ENCODE results near the gene CFAP74. TPM values are rescaled to one million over a fixed set of nuclear protein-coding genes. Genes with fewer than 3 reads are reported as not detected.

CFAP74 gene
- total RNA-seq, 4 donors from 2014 or later = not detected

DNA sequence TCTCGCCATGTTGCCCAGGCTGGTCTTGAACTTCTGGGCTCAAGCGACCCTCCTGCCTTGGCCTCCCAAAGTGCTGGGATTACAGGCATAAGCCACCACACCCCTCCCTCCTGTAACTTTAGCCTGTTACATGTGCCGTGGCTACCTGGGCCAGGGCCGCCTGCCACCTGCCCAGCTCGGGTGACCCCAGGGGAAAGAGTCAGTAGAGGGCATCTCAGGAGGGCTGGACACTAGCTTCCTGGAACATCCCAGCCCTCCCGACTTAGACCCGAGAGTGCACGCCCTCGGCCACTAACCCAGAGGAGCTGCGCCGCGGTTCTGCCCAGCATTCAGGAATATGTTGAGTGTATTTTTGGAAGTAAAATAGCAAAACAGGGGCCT is 44.1 kb downstream of the CFAP74 start:
- no peak for TF ChIP-seq POLR2AphosphoS5 (IDR thresholded peaks at IDR 0.05)
- TF ChIP-seq, protein P1, sequence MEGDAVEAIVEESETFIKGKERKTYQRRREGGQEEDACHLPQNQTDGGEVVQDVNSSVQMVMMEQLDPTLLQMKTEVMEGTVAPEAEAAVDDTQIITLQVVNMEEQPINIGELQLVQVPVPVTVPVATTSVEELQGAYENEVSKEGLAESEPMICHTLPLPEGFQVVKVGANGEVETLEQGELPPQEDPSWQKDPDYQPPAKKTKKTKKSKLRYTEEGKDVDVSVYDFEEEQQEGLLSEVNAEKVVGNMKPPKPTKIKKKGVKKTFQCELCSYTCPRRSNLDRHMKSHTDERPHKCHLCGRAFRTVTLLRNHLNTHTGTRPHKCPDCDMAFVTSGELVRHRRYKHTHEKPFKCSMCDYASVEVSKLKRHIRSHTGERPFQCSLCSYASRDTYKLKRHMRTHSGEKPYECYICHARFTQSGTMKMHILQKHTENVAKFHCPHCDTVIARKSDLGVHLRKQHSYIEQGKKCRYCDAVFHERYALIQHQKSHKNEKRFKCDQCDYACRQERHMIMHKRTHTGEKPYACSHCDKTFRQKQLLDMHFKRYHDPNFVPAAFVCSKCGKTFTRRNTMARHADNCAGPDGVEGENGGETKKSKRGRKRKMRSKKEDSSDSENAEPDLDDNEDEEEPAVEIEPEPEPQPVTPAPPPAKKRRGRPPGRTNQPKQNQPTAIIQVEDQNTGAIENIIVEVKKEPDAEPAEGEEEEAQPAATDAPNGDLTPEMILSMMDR (IDR thresholded peaks at IDR 0.05) = no peak
- no peak for TF ChIP-seq EP300 (IDR thresholded peaks at IDR 0.05; ENCODE audit: low read depth)
- TF ChIP-seq POLR2A (IDR thresholded peaks at IDR 0.05) = no peak
- in situ Hi-C loops (cut with MboI; ENCODE audit: low pct_ligation_motif_present in 1 of 4, low pct_unique_long_range_greater_than_20kb in 1 of 4, low sequenced_read_pairs in 3 of 4) = loop anchor here in 1 of 4 donors (10.0 kb wide), 1 partner anchor 85 kb away; no protein-coding TSS in a partner anchor
- DNase-seq = no peak
- H3K36me3 ChIP-seq = no peaks in the 10 kb centered on the region
- no peak overlapping the region for H3K4me3 ChIP-seq
- intact Hi-C loops (cut with DNase I; ENCODE audit: low total_unique reads) = loop anchor here (10.0 kb wide), 1 partner anchor 65 kb away; no protein-coding TSS in a partner anchor
- no peaks in the 10 kb centered on the region for H3K9me3 ChIP-seq
- H3K27ac ChIP-seq = no peak overlapping the region
- peaks cover 0 to 6% (median 5%) of the 10 kb centered on the region in 4 donors for H3K4me1 ChIP-seq
- H3K27me3 ChIP-seq = peaks cover 50% of the 10 kb centered on the region
- 74% methylated on average over 12 of the region's 12 CpGs; no CpG with 5 or more reads in 1 of the 2 donors for WGBS, 2 donors (ENCODE audit: low coverage in 1 of 2)

DNA sequence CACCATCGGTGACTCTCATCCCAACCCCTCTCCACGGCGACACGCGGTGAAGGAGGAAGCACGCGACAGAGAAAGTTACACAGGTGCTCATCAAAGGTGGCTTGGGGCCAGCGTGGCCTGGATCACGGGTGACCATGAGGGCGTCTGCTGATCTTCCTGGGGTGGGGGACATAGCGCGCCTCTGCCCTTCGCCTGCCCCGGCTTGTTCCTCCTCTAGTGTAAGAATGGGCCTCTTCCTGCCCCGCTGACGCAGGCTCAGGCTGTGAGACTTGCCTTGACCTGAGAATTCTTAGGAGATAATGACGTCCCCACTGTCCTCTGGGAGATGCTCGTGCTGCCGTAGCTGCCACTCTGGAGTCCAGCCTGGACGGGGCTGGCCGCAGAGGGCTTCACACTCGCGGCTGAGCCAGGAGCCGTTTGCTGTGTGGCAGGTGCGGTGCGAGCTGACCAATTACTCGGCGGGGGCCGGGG is 45.5 kb downstream of the CFAP74 start:
- DNase-seq = no peak
- Histone ChIP-seq H3K36me3 (no peaks in the 10 kb centered on the region), H3K4me1 (peaks cover 0 to 6% (median 5%) of the 10 kb centered on the region in 4 donors), H3K9me3 (no peaks in the 10 kb centered on the region), H3K27me3 (peaks cover 42% of the 10 kb centered on the region), H3K27ac (no peak overlapping the region), H3K4me3 (no peak overlapping the region)
- in situ Hi-C loops (cut with MboI; ENCODE audit: low pct_ligation_motif_present in 1 of 4, low pct_unique_long_range_greater_than_20kb in 1 of 4, low sequenced_read_pairs in 3 of 4) = loop anchor here in 1 of 4 donors (10.0 kb wide), 1 partner anchor 87 kb away; no protein-coding TSS in a partner anchor
- WGBS, 2 donors (ENCODE audit: low coverage in 1 of 2) = 80 to 87% methylated on average over 9 to 29 of the region's 29 CpGs
- no peak for TF ChIP-seq EP300 (IDR thresholded peaks at IDR 0.05; ENCODE audit: low read depth)
- TF ChIP-seq, protein P1 (IDR thresholded peaks at IDR 0.05) = no peak
- TF ChIP-seq POLR2AphosphoS5 (IDR thresholded peaks at IDR 0.05) = no peak
- TF ChIP-seq POLR2A (IDR thresholded peaks at IDR 0.05) = no peak
- intact Hi-C loops (cut with DNase I; ENCODE audit: low total_unique reads) = loop anchor here (10.0 kb wide), 1 partner anchor 67 kb away; no protein-coding TSS in a partner anchor

DNA sequence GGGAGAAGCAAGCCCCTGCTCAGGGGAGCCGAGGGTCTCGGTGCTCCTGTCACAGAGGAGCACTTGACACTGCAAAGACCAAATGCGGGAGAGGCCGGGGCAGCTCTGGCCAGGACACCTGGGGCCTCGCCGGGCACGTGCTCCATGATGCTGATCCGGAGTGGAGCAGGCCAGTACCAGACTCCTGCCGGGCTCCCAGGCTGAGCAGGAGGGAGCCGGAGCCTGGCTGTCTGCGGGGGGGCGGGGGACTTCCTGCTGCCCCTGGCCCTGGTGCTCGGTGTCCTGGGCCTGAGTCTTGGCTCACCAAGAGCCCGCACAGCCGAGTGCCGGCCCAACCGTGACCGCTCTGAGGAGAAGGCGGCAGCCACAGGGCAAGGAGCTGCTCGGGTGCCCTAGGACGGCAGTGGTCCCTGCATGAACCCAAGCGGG is 46.0 kb downstream of the CFAP74 start:
- no peak for TF ChIP-seq EP300 (IDR thresholded peaks at IDR 0.05; ENCODE audit: low read depth)
- no peak for TF ChIP-seq POLR2AphosphoS5 (IDR thresholded peaks at IDR 0.05)
- TF ChIP-seq, protein P1 (IDR thresholded peaks at IDR 0.05) = no peak
- TF ChIP-seq POLR2A (IDR thresholded peaks at IDR 0.05) = no peak
- Histone ChIP-seq H3K9me3 (no peaks in the 10 kb centered on the region), H3K27me3 (peaks cover 37% of the 10 kb centered on the region), H3K27ac (no peak overlapping the region), H3K36me3 (no peaks in the 10 kb centered on the region), H3K4me3 (no peak overlapping the region), H3K4me1 (peaks cover 0 to 6% (median 5%) of the 10 kb centered on the region in 4 donors)
- in situ Hi-C loops (cut with MboI; ENCODE audit: low pct_ligation_motif_present in 1 of 4, low pct_unique_long_range_greater_than_20kb in 1 of 4, low sequenced_read_pairs in 3 of 4) (loop anchor here in 1 of 4 donors (10.0 kb wide), 1 partner anchor 87 kb away; no protein-coding TSS in a partner anchor), intact Hi-C loops (cut with DNase I; ENCODE audit: low total_unique reads) (loop anchor here (10.0 kb wide), 1 partner anchor 67 kb away; no protein-coding TSS in a partner anchor)
- WGBS, 2 donors (ENCODE audit: low coverage in 1 of 2) = 80 to 85% methylated on average over 1 to 18 of the region's 22 CpGs
- no peak for DNase-seq

DNA sequence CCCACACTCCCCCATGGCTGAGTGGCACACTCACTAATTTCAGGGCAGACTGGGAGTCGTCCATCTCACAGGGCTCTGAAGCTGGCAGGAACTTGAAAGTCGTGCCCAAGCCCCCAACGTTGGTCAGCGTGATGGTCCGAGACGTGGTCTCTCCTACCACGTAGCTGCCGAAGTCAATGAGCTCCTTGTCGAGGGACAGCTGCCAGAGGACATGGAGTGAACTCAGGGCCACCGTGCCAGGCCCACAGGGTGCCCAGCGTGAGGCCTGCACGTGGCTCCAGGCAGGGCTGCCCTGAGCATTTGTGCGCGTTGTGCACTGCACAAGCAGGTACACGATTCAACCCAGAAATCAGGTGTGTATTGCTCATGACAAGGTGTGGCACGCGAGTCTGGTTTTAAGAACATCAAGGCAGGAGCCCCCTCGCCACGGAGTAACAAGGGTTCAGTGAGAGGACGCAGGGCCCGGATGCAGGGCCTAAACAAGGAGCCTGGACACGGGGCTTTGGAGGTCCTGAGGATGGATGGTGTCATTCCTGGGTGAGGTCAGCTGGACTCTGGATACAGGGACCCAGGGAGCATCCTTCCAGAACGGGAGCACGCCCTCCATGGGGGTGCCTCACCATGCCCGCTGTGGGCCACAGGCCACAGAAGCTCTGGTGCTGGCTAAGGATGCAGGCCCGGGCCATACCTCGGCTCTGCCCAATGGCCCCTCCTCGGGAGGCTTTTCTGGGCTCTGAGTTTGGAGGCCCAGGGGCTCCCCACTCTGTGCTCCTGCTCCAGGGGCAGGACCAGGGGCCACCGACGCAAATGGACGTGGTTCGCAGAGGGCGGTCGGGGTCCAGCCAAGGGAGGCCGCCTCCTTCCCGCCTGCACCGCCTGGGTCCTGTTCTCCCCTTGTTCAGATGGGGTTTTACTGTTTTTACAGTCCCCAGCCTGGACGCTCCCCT is 46.7 kb downstream of the CFAP74 start:
- Histone ChIP-seq H3K4me3 (no peak overlapping the region), H3K27ac (no peak overlapping the region), H3K9me3 (no peaks in the 10 kb centered on the region), H3K36me3 (no peaks in the 10 kb centered on the region), H3K4me1 (peaks cover 0 to 6% (median 5%) of the 10 kb centered on the region in 4 donors), H3K27me3 (peaks cover 34% of the 10 kb centered on the region)
- intact Hi-C loops (cut with DNase I; ENCODE audit: low total_unique reads) (loop anchor here (10.0 kb wide), 1 partner anchor 68 kb away; no protein-coding TSS in a partner anchor), in situ Hi-C loops (cut with MboI; ENCODE audit: low pct_ligation_motif_present in 1 of 4, low pct_unique_long_range_greater_than_20kb in 1 of 4, low sequenced_read_pairs in 3 of 4) (loop anchor here in 1 of 4 donors (10.0 kb wide), 1 partner anchor 88 kb away; no protein-coding TSS in a partner anchor)
- 70 to 92% methylated on average over 2 to 37 of the region's 38 CpGs for WGBS, 2 donors (ENCODE audit: low coverage in 1 of 2)
- no peak for DNase-seq
- no peak for TF ChIP-seq EP300 (IDR thresholded peaks at IDR 0.05; ENCODE audit: low read depth)
- TF ChIP-seq, protein P1 (IDR thresholded peaks at IDR 0.05) = no peak
- no peak for TF ChIP-seq POLR2A (IDR thresholded peaks at IDR 0.05)
- no peak for TF ChIP-seq POLR2AphosphoS5 (IDR thresholded peaks at IDR 0.05)

Measured in transverse colon (tissue), 4 donors.